CMK (cell line): ENCODE results near the gene ANKS1B.
"Not testable (repeated sequence)": the region's sequence is repeated elsewhere in the genome, so short reads cannot be mapped to it uniquely, and the experiment has no call there.

Experiments used
- DNase-seq: peaks from one replicate; pipeline ENCODE4 v3.0.0-alpha.2; 2010; ENCODE audit warnings: low read depth

Gene ANKS1B

GRCh38 chr12:99374023-99374422 is 610.7 kb downstream of the ANKS1B start:
- DNase-seq, result no peak

GRCh38 chr12:99372257-99372920 is 612.3 kb downstream of the ANKS1B start:
- no peak for DNase-seq

- no peak for DNase-seq
Observed at GRCh38 chr12:99370421-99371138, 614.2 kb downstream of the ANKS1B start.

GRCh38 chr12:99367181-99367580 is 617.6 kb downstream of the ANKS1B start:
- DNase-seq, result no peak

- DNase-seq, result no peak
Observed at GRCh38 chr12:99352269-99352668, 632.5 kb downstream of the ANKS1B start.

GRCh38 chr12:99343960-99344359 is 640.8 kb downstream of the ANKS1B start:
- no peak for DNase-seq

- DNase-seq, result no peak
Observed at GRCh38 chr12:99339663-99340062, 645.1 kb downstream of the ANKS1B start.

- no peak for DNase-seq
Observed at GRCh38 chr12:99334285-99335056, 650.3 kb downstream of the ANKS1B start.

GRCh38 chr12:99332936-99333591 is 651.7 kb downstream of the ANKS1B start:
- no peak for DNase-seq

GRCh38 chr12:99330216-99330615 is 654.5 kb downstream of the ANKS1B start:
- no peak for DNase-seq

GRCh38 chr12:99321210-99321609 is 663.5 kb downstream of the ANKS1B start:
- DNase-seq, result not testable (repeated sequence)

- no peak for DNase-seq
Observed at GRCh38 chr12:99311373-99311772, 673.4 kb downstream of the ANKS1B start.

GRCh38 chr12:99309812-99310211 is 674.9 kb downstream of the ANKS1B start:
- DNase-seq, result no peak

GRCh38 chr12:99302874-99303273 is 681.9 kb downstream of the ANKS1B start:
- DNase-seq, result no peak

- DNase-seq, result no peak
Observed at GRCh38 chr12:99287136-99287535, 697.6 kb downstream of the ANKS1B start.

GRCh38 chr12:99284161-99284560 is 700.6 kb downstream of the ANKS1B start:
- DNase-seq, result no peak

GRCh38 chr12:99282624-99283023 is 702.1 kb downstream of the ANKS1B start:
- DNase-seq, result no peak

GRCh38 chr12:99282086-99282485 is 702.6 kb downstream of the ANKS1B start:
- no peak for DNase-seq

GRCh38 chr12:99281277-99281676 is 703.5 kb downstream of the ANKS1B start:
- DNase-seq, result no peak

- DNase-seq, result no peak
Observed at GRCh38 chr12:99278899-99279298, 705.8 kb downstream of the ANKS1B start.

GRCh38 chr12:99277591-99278379 is 707.0 kb downstream of the ANKS1B start:
- DNase-seq, result no peak

GRCh38 chr12:99271071-99271470 is 713.7 kb downstream of the ANKS1B start:
- DNase-seq, result no peak
